Chondrocyte (in vitro differentiated cells): ENCODE measurements around the gene CCHCR1. TPM values are rescaled to one million over a fixed set of nuclear protein-coding genes. Genes with fewer than 3 reads are reported as not detected.
"Not testable (repeated sequence)": the region's sequence is repeated elsewhere in the genome, so short reads cannot be mapped to it uniquely, and the experiment has no call there.

Experiments used
- DNase-seq: peaks from one replicate; pipeline ENCODE4 v3.0.0; 2021; ENCODE audit warnings: mixed read lengths, low spot score
- H3K27ac Mint-ChIP-seq: one replicate; pipeline ENCODE4 v1.8.0; 2021; ENCODE audit warnings: mild to moderate bottlenecking, moderate library complexity, mixed read lengths; ENCODE audit not compliant: unreplicated experiment
- H3K27me3 Mint-ChIP-seq: 2 replicates; pipeline ENCODE4 v1.8.0; 2021; ENCODE audit warnings: low read depth, mixed read lengths
- H3K36me3 Mint-ChIP-seq: 2 replicates; pipeline ENCODE4 v1.8.0; 2021; ENCODE audit warnings: low read depth, mixed read lengths
- H3K4me1 Mint-ChIP-seq: 2 replicates; pipeline ENCODE4 v1.8.0; 2021; ENCODE audit warnings: low read depth, mild to moderate bottlenecking, mixed read lengths
- H3K4me3 Mint-ChIP-seq: one replicate; pipeline ENCODE4 v1.8.0; 2021; ENCODE audit warnings: mild to moderate bottlenecking, moderate library complexity, mixed read lengths; ENCODE audit not compliant: unreplicated experiment
- H3K9me3 Mint-ChIP-seq: 2 replicates; pipeline ENCODE4 v1.8.0; 2021; ENCODE audit warnings: low read depth, mixed read lengths
- CTCF ChIP-seq: fragments of 200-600 bp; sonication (generic); IDR thresholded peaks from 2 replicates; pipeline ENCODE4 v1.5.0; 2021; ENCODE audit warnings: antibody characterized with exemption, mild to moderate bottlenecking, moderate library complexity
- total RNA-seq: library from RNA; stranded (reverse); gene quantifications from 3 replicates; pipeline ENCODE4 v1.2.1, GENCODE V29; 2021

The CCHCR1 gene
- total RNA-seq, 1 donor from 2014 or later = 13.4 TPM

- H3K4me3 Mint-ChIP-seq = no peak overlapping the region
- DNase-seq = no peak
- H3K27me3 Mint-ChIP-seq = no peaks in the 10 kb centered on the region
- TF ChIP-seq CTCF = no peak
- H3K9me3 Mint-ChIP-seq = no peaks in the 10 kb centered on the region
- H3K36me3 Mint-ChIP-seq = no peaks in the 10 kb centered on the region
- H3K4me1 Mint-ChIP-seq = no peaks in the 10 kb centered on the region
- H3K27ac Mint-ChIP-seq = no peak overlapping the region
These were observed 11.0 kb upstream of the CCHCR1 start for GRCh38 chr6:31168606-31169005.

- H3K9me3 Mint-ChIP-seq = no peaks in the 10 kb centered on the region
- no peak overlapping the region for H3K4me3 Mint-ChIP-seq
- H3K36me3 Mint-ChIP-seq = no peaks in the 10 kb centered on the region
- no peak for TF ChIP-seq CTCF
- no peak for DNase-seq
- no peaks in the 10 kb centered on the region for H3K4me1 Mint-ChIP-seq
- no peaks in the 10 kb centered on the region for H3K27me3 Mint-ChIP-seq
- H3K27ac Mint-ChIP-seq = no peak overlapping the region
These were observed 8.4 kb upstream of the CCHCR1 start for GRCh38 chr6:31165986-31166385.

DNA sequence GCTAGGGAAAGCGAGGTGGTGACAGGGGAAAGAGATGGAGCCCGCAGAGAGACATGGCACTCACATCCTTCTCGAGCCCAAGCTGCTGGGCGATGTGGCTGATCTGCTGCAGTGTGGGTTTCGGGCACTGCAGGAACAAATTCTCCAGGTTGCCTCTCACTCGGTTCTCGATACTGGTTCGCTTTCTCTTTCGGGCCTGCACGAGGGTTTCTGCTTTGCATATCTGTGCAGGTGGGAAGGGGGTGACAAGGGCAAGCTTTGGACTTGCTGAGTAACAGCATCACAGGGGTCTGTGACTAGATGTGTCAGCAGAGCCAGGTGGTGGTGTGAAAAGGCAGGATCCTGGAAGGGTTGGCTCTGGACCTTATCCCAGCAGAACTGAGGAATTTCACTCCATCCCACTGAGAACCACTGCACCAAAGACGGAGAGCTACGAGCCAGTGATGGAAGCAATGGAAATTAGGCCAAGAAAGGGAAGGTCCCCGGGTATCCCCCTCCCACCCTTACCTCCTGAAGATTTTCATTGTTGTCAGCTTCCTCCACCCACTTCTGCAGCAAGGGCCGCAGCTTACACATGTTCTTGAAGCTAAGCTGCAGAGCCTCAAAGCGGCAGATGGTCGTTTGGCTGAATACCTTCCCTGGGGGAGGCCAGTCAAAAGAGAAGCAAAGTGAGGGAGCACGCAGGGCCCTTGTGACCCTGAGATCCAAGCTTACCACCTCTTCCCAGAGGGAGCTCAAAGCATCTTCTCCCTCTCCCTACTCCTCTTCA lies 7.6 kb upstream of the CCHCR1 start:
- not testable (repeated sequence) for H3K4me1 Mint-ChIP-seq, H3K27me3 Mint-ChIP-seq, DNase-seq, H3K9me3 Mint-ChIP-seq, H3K4me3 Mint-ChIP-seq, H3K36me3 Mint-ChIP-seq, H3K27ac Mint-ChIP-seq

DNA sequence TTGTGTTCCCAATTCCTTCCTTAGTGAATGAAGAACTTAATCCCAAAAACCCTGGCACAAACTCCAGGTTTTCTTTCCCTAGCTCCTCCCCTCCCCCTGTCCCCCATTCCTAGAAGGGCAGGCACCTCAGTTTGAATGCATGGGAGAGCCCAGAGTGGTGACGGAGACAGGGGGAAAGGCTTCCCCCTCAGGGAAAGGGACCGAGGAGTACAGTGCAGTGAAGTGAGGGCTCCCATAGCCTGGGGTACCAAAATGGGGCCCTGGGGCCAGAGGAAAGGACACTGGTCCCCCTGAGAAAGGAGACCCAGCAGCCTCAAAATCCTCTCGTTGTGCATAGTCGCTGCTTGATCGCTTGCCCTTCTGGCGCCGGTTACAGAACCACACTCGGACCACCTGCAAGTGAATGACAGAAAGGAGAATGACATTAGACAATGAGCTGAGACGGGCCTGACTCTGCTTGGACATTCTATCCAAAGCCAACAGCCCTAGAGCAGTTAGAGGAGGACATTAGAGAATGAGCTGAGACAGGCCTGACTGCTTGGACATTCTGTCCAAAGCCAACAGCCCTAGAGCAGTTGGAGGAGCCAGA lies 7.0 kb upstream of the CCHCR1 start:
- not testable (repeated sequence) for H3K36me3 Mint-ChIP-seq, H3K27me3 Mint-ChIP-seq, H3K4me3 Mint-ChIP-seq, H3K4me1 Mint-ChIP-seq, DNase-seq, H3K27ac Mint-ChIP-seq, H3K9me3 Mint-ChIP-seq

- H3K36me3 Mint-ChIP-seq = no peaks in the 10 kb centered on the region
- no peak overlapping the region for H3K4me3 Mint-ChIP-seq
- H3K4me1 Mint-ChIP-seq = peaks cover 11% of the 10 kb centered on the region
- no peak for DNase-seq
- no peaks in the 10 kb centered on the region for H3K9me3 Mint-ChIP-seq
- no peaks in the 10 kb centered on the region for H3K27me3 Mint-ChIP-seq
- H3K27ac Mint-ChIP-seq = no peak overlapping the region
- TF ChIP-seq CTCF = no peak
These were observed 6.3 kb upstream of the CCHCR1 start for GRCh38 chr6:31163922-31164321.

GRCh38 chr6:31162463-31163165 lies 5.0 kb upstream of the CCHCR1 start:
- H3K27ac Mint-ChIP-seq = no peak overlapping the region
- peaks cover 19% of the 10 kb centered on the region for H3K4me1 Mint-ChIP-seq
- no peaks in the 10 kb centered on the region for H3K9me3 Mint-ChIP-seq
- no peak for TF ChIP-seq CTCF
- no peaks in the 10 kb centered on the region for H3K27me3 Mint-ChIP-seq
- no peak overlapping the region for H3K4me3 Mint-ChIP-seq
- H3K36me3 Mint-ChIP-seq = no peaks in the 10 kb centered on the region
- no peak for DNase-seq
